Measurements from ENCODE around the gene CTNND2. TPM values are rescaled to one million over a fixed set of nuclear protein-coding genes. Genes with fewer than 3 reads are reported as not detected.
"Not testable (repeated sequence)": the region's sequence is repeated elsewhere in the genome, so short reads cannot be mapped to it uniquely, and the experiment has no call there.

The CTNND2 gene
- total RNA-seq, 3 donors from 2014 or later (not counting 1 experiment from before 2014, with no cell fraction given) = not detected

DNA sequence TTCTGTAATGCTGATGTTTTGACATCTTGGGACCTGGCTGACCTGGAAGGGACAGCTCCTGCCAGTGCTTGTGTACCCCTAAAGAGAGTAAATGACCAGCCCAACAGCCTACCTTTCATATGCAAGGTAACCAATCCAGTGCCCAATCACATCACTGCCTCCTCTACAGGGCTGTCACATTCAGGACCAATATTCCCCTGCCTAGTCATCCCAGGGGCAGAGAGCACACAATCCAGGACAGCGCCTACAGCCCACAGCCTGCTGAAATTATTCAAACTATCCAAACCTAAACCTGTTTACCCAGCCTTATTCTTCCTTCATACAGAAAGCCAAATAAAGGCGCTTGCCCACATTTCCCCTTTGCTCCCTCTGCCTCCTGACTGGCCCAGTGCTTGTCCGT is 284.1 kb downstream of the CTNND2 start:
- intact Hi-C loops (cut with micrococcal nuclease) = no loop called here
- ATAC-seq = no peak
- DNase-seq = no peak
- Mint-ChIP-seq H3K4me3 (no peak overlapping the region), H3K27ac (no peak overlapping the region), H3K9me3 (no peaks in the 10 kb centered on the region), H3K36me3 (peaks cover 12% of the 10 kb centered on the region), H3K27me3 (ENCODE audit: low read depth in 2 of 2) (peaks cover 0 to 4% of the 10 kb centered on the region in 2 donors), H3K4me1 (no peaks in the 10 kb centered on the region)
- Histone ChIP-seq H3K4me3 (ENCODE audit: low read length) (no peak overlapping the region), H3K27ac (ENCODE audit: low read length) (no peak overlapping the region), H3K4me1 (ENCODE audit: control insufficient read depth, insufficient read depth, low read length) (no peaks in the 10 kb centered on the region), H3K36me3 (ENCODE audit: control insufficient read depth, insufficient read depth, low read length) (no peaks in the 10 kb centered on the region), H3K27me3 (ENCODE audit: control insufficient read depth, insufficient read depth, low read length) (no peaks in the 10 kb centered on the region), H3K9me3 (ENCODE audit: control insufficient read depth, insufficient read depth, low read length) (no peaks in the 10 kb centered on the region)
- TF ChIP-seq, protein P1, sequence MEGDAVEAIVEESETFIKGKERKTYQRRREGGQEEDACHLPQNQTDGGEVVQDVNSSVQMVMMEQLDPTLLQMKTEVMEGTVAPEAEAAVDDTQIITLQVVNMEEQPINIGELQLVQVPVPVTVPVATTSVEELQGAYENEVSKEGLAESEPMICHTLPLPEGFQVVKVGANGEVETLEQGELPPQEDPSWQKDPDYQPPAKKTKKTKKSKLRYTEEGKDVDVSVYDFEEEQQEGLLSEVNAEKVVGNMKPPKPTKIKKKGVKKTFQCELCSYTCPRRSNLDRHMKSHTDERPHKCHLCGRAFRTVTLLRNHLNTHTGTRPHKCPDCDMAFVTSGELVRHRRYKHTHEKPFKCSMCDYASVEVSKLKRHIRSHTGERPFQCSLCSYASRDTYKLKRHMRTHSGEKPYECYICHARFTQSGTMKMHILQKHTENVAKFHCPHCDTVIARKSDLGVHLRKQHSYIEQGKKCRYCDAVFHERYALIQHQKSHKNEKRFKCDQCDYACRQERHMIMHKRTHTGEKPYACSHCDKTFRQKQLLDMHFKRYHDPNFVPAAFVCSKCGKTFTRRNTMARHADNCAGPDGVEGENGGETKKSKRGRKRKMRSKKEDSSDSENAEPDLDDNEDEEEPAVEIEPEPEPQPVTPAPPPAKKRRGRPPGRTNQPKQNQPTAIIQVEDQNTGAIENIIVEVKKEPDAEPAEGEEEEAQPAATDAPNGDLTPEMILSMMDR (IDR thresholded peaks at IDR 0.05) = no peak
- 92% methylated on average over 3 of the region's 3 CpGs for WGBS (ENCODE audit: insufficient coverage)

GRCh38 chr5:11619339-11620024 is 284.8 kb downstream of the CTNND2 start:
- H3K27ac Mint-ChIP-seq = no peak overlapping the region
- H3K27ac ChIP-seq (ENCODE audit: low read length) = no peak overlapping the region

DNA sequence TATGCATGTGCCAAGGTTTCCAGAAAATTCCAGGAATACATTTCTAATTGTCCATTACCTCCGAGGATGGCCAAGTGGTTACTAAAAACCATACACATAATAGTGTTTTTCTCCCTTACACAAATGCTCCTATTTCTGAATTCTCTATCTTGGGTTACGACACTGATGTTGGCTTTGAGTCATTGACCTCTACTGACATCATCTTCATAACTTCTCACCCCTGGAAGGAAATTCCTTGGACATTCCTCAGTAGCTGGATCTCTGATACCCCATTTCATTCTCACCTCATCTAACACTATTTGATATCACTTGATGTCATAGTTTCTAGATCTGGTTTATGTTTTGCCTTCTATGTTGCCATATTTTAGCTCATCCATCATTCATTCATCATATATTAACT is 287.2 kb downstream of the CTNND2 start:
- WGBS (ENCODE audit: insufficient coverage) = 94% methylated on average over 2 of the region's 2 CpGs
- H3K4me3 Mint-ChIP-seq = no peak overlapping the region
- intact Hi-C loops (cut with micrococcal nuclease) = no loop called here
- H3K9me3 Mint-ChIP-seq = no peaks in the 10 kb centered on the region
- Histone ChIP-seq H3K36me3 (ENCODE audit: control insufficient read depth, insufficient read depth, low read length) (no peaks in the 10 kb centered on the region), H3K27ac (ENCODE audit: low read length) (no peak overlapping the region), H3K27me3 (ENCODE audit: control insufficient read depth, insufficient read depth, low read length) (no peaks in the 10 kb centered on the region), H3K9me3 (ENCODE audit: control insufficient read depth, insufficient read depth, low read length) (no peaks in the 10 kb centered on the region), H3K4me1 (ENCODE audit: control insufficient read depth, insufficient read depth, low read length) (no peaks in the 10 kb centered on the region), H3K4me3 (ENCODE audit: low read length) (no peak overlapping the region)
- peaks cover 0 to 4% of the 10 kb centered on the region in 2 donors for H3K27me3 Mint-ChIP-seq (ENCODE audit: low read depth in 2 of 2)
- H3K27ac Mint-ChIP-seq = no peak overlapping the region
- TF ChIP-seq, protein P1 (IDR thresholded peaks at IDR 0.05) = no peak
- DNase-seq = no peak
- H3K4me1 Mint-ChIP-seq = no peaks in the 10 kb centered on the region
- H3K36me3 Mint-ChIP-seq = no peaks in the 10 kb centered on the region
- ATAC-seq = no peak

More at GRCh38 chr5:11619339-11620024, 284.8 kb downstream of the CTNND2 start:
- H3K4me1 Mint-ChIP-seq = no peaks in the 10 kb centered on the region
- Histone ChIP-seq H3K9me3 (ENCODE audit: control insufficient read depth, insufficient read depth, low read length) (no peaks in the 10 kb centered on the region), H3K27me3 (ENCODE audit: control insufficient read depth, insufficient read depth, low read length) (no peaks in the 10 kb centered on the region), H3K4me1 (ENCODE audit: control insufficient read depth, insufficient read depth, low read length) (no peaks in the 10 kb centered on the region), H3K36me3 (ENCODE audit: control insufficient read depth, insufficient read depth, low read length) (no peaks in the 10 kb centered on the region), H3K4me3 (ENCODE audit: low read length) (no peak overlapping the region)
- H3K9me3 Mint-ChIP-seq = no peaks in the 10 kb centered on the region
- H3K27me3 Mint-ChIP-seq (ENCODE audit: low read depth in 2 of 2) = peaks cover 0 to 4% of the 10 kb centered on the region in 2 donors
- intact Hi-C loops (cut with micrococcal nuclease) = no loop called here
- TF ChIP-seq, protein P1 (IDR thresholded peaks at IDR 0.05) = no peak
- WGBS (ENCODE audit: insufficient coverage) = no CpG with 5 or more reads among the region's 1 CpG
- no peak for DNase-seq
- peaks cover 12% of the 10 kb centered on the region for H3K36me3 Mint-ChIP-seq
- H3K4me3 Mint-ChIP-seq = no peak overlapping the region
- no peak for ATAC-seq

- H3K36me3 ChIP-seq (ENCODE audit: control insufficient read depth, insufficient read depth, low read length); H3K4me3 ChIP-seq (ENCODE audit: low read length); ATAC-seq; H3K4me1 Mint-ChIP-seq; H3K27me3 Mint-ChIP-seq (ENCODE audit: low read depth in 2 of 2); H3K27ac Mint-ChIP-seq; H3K4me3 Mint-ChIP-seq; DNase-seq; H3K4me1 ChIP-seq (ENCODE audit: control insufficient read depth, insufficient read depth, low read length); H3K27ac ChIP-seq (ENCODE audit: low read length); H3K9me3 ChIP-seq (ENCODE audit: control insufficient read depth, insufficient read depth, low read length); intact Hi-C loops (cut with micrococcal nuclease); H3K9me3 Mint-ChIP-seq; H3K27me3 ChIP-seq (ENCODE audit: control insufficient read depth, insufficient read depth, low read length); H3K36me3 Mint-ChIP-seq: not testable (repeated sequence)
- 92% methylated on average over 7 of the region's 7 CpGs for WGBS (ENCODE audit: insufficient coverage)
Measured at GRCh38 chr5:11616624-11617023, 287.6 kb downstream of the CTNND2 start.
